Measurements from ENCODE around the gene HSD17B10. TPM values are rescaled to one million over a fixed set of nuclear protein-coding genes. Genes with fewer than 3 reads are reported as not detected.

The HSD17B10 gene
- total and polyA plus RNA-seq, 4 experiments from 2014 or later = 32.6 to 128 (median 79.7) TPM

DNA sequence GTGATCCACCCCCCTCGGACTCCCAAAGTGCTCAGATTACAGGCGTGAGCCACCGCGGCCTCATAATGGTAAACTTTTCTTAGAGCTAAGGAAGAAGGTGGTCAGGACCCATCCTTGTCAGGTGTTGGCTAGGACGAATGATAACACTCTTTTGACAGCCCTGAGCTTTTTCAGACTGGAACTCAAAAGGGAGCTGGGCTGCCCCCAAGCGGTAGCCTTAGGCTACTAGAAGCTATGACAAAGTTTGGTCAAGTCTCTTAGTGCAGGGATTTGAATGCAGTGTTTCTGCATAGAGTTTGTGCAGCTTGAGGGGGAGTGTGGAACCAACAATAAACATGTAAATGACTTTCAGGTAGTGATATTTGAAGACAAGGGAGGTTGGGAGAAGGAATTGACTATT is 11.8 kb upstream of the HSD17B10 start:
- Mint-ChIP-seq H3K9me3 (no peaks in the 10 kb centered on the region), H3K4me1 (peaks cover 0 to 14% (median 1%) of the 10 kb centered on the region in 4 donors), H3K27ac (no peak overlapping the region), H3K4me3 (no peak overlapping the region), H3K27me3 (no peaks in the 10 kb centered on the region), H3K36me3 (no peaks in the 10 kb centered on the region)
- no peak overlapping the region for H3K4me3 ChIP-seq (ENCODE audit: low read length in 2 of 2)
- peak; percentile 27 to 43 (median 36) for DNase-seq
- ChIA-PET CTCF (ENCODE audit: partially characterized antibody) (interaction anchor here (0.6 to 3.3 kb wide), 10 partner anchors 10 to 235 kb away, joined by 3 to 26 read pairs (median 3); partner anchors contain the start of genes RIBC1 and SMC1A), POLR2A (ENCODE audit: partially characterized antibody) (interaction anchor here (1.1 kb wide), 1 partner anchor 24 kb away, joined by 5 read pairs; the partner anchor contains the start of genes RIBC1 and SMC1A)
- H3K27me3 ChIP-seq (ENCODE audit: insufficient read depth, low read length) = no peaks in the 10 kb centered on the region
- no peaks in the 10 kb centered on the region for H3K4me1 ChIP-seq (ENCODE audit: insufficient read depth, low read length)
- H3K36me3 ChIP-seq (ENCODE audit: insufficient read depth, low read length) = no peaks in the 10 kb centered on the region
- no peak overlapping the region for H3K27ac ChIP-seq (ENCODE audit: low read depth, low read length)
- H3K9me3 ChIP-seq (ENCODE audit: control insufficient read depth in 1 of 2, low read length in 2 of 2) = no peaks in the 10 kb centered on the region
- intact Hi-C loops (cut with micrococcal nuclease) = loop anchor here (1.0 kb wide), 2 partner anchors 129 to 162 kb away; no protein-coding TSS in a partner anchor

- Histone ChIP-seq H3K4me3 (ENCODE audit: low read length in 2 of 2) (peak overlapping the region in 1 of 2 donors; percentile 59), H3K27ac (ENCODE audit: low read depth, low read length) (peak overlapping the region; percentile 3), H3K27me3 (ENCODE audit: insufficient read depth, low read length) (no peaks in the 10 kb centered on the region), H3K36me3 (ENCODE audit: insufficient read depth, low read length) (no peaks in the 10 kb centered on the region), H3K9me3 (ENCODE audit: control insufficient read depth in 1 of 2, low read length in 2 of 2) (no peaks in the 10 kb centered on the region), H3K4me1 (ENCODE audit: insufficient read depth, low read length) (no peaks in the 10 kb centered on the region)
- Mint-ChIP-seq H3K27ac (peak overlapping the region in 3 of 7 donors; percentile 35 to 79 (median 52)), H3K36me3 (no peaks in the 10 kb centered on the region), H3K4me1 (peaks cover 3 to 18% (median 4%) of the 10 kb centered on the region in 4 donors), H3K4me3 (peak overlapping the region in 6 of 8 donors; percentile 17 to 89 (median 84)), H3K9me3 (no peaks in the 10 kb centered on the region), H3K27me3 (peaks cover 0 to 2% of the 10 kb centered on the region in 2 donors)
- CTCF ChIA-PET (ENCODE audit: partially characterized antibody) = interaction anchor here (0.6 kb wide), 1 partner anchor 125 kb away, joined by 3 read pairs; no protein-coding TSS in a partner anchor
- intact Hi-C loops (cut with micrococcal nuclease) = no loop called here
- POLR2A ChIA-PET (ENCODE audit: partially characterized antibody) = interaction anchor here (1.8 kb wide), 1 partner anchor 20 kb away, joined by 5 read pairs; the partner anchor contains the start of genes RIBC1 and SMC1A
- DNase-seq = no peak
These were observed 8.1 kb upstream of the HSD17B10 start for GRCh38 chrX:53442322-53442631.

DNA sequence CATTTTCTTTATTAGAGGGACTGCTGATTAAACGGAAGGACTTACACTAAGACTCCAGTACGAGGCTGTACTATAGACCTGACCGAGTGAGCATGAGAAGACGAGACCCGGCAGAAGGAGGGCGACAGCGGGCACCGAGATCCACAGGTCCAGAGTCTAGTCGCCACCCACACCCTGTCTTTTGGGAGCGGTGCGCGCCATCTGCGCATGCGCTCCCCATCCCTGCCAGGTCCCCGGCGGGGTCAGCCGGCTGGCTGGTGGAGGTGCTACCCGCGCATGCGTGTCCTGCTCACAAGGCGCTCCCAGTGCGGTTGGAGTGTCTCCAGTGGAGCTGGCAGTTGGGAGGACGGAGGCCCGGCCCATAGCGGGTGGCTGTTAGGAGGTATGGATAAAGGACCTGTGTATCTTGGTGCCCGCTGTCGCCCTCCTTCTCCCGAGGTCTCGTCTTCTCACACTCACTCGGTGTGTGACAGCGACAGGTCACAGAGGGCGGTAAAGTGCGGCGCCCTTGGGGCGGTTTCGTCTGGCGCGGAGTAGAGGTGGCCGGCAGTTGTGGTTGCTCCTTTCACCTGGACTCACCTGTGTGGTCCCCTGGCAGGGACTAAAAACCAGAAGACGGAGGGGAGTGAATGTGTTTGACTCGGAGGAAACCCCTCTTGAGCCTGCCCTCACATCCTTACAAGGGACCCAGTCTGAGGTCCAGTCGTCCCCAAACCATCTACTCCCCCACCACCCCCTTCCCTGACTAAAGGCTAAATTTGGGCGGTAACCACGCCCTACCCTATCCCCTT is 7.6 kb upstream of the HSD17B10 start:
- Mint-ChIP-seq H3K4me3 (peak overlapping the region; percentile 79 to 89 (median 84)), H3K36me3 (no peaks in the 10 kb centered on the region), H3K27ac (peak overlapping the region in 6 of 7 donors; percentile 9 to 78 (median 76)), H3K9me3 (no peaks in the 10 kb centered on the region), H3K4me1 (peaks cover 3 to 18% (median 4%) of the 10 kb centered on the region in 4 donors), H3K27me3 (peaks cover 0 to 2% of the 10 kb centered on the region in 2 donors)
- intact Hi-C loops (cut with micrococcal nuclease) = no loop called here
- Histone ChIP-seq H3K9me3 (ENCODE audit: control insufficient read depth in 1 of 2, low read length in 2 of 2) (no peaks in the 10 kb centered on the region), H3K27ac (ENCODE audit: low read depth, low read length) (peak overlapping the region; percentile 3), H3K27me3 (ENCODE audit: insufficient read depth, low read length) (no peaks in the 10 kb centered on the region), H3K36me3 (ENCODE audit: insufficient read depth, low read length) (no peaks in the 10 kb centered on the region), H3K4me1 (ENCODE audit: insufficient read depth, low read length) (no peaks in the 10 kb centered on the region), H3K4me3 (ENCODE audit: low read length in 2 of 2) (peak overlapping the region; percentile 23 to 59)
- DNase-seq = peak; percentile 64 to 73 (median 70)
- CTCF ChIA-PET (ENCODE audit: partially characterized antibody) = interaction anchor here (0.6 kb wide), 1 partner anchor 124 kb away, joined by 3 read pairs; no protein-coding TSS in a partner anchor
- POLR2A ChIA-PET (ENCODE audit: partially characterized antibody) = interaction anchor here (1.8 kb wide), 1 partner anchor 19 kb away, joined by 5 read pairs; the partner anchor contains the start of genes RIBC1 and SMC1A

DNA sequence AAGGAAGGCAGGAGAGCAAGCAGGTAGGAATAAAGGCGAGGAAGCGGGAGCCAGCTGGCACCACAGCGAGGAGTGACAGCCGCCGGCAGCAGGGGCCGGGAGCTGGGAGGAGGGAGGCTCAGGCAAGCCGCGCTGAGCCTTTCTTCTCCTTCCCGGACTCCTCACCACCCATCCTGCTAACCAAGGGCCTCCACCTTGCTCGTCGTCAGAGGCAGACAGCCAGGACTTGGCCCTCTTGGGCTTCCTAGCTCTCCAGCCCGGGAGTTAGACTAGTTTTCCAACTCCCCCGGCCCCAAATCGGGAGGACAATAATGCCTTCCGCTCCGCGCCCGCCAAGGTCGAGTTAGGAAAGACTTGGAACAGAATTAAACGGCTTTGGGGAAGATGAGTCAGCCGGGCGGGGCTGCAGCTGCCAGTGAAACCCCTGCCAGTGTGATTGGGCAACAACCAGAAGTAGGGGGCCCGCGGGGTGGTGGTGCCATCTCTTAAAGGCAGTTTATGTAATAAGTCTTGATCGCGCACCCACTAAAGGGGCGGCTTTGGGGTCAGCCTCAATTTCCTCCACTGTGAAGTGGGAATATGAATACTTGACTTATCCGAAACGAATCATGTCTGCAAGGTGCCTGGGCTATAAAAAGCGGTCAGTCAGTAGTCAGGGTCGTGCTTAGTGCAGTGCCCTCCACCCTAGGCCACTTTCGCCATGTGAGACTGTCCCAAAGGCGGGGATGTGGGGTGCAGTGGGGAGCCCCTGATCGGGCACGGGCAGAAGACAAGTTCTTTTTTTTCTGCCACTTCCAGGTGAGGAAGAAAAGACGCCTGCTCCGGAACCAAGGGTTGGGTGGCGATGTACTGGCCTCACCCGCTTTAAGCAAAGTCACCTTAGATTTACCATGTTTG is 6.7 kb upstream of the HSD17B10 start:
- H3K27ac ChIP-seq (ENCODE audit: low read depth, low read length) = no peak overlapping the region
- peaks cover 0 to 2% of the 10 kb centered on the region in 2 donors for H3K27me3 Mint-ChIP-seq
- H3K27ac Mint-ChIP-seq = peak overlapping the region in 5 of 7 donors; percentile 9 to 78 (median 72)
- H3K4me1 ChIP-seq (ENCODE audit: insufficient read depth, low read length) = no peaks in the 10 kb centered on the region
- H3K27me3 ChIP-seq (ENCODE audit: insufficient read depth, low read length) = no peaks in the 10 kb centered on the region
- no peaks in the 10 kb centered on the region for H3K36me3 Mint-ChIP-seq
- CTCF ChIA-PET (ENCODE audit: partially characterized antibody) = no interaction called here
- peaks cover 3 to 21% (median 6%) of the 10 kb centered on the region in 4 donors for H3K4me1 Mint-ChIP-seq
- peak in 1 of 5 donors; percentile 36 for DNase-seq
- no peaks in the 10 kb centered on the region for H3K36me3 ChIP-seq (ENCODE audit: insufficient read depth, low read length)
- H3K9me3 ChIP-seq (ENCODE audit: control insufficient read depth in 1 of 2, low read length in 2 of 2) = no peaks in the 10 kb centered on the region
- intact Hi-C loops (cut with micrococcal nuclease) = no loop called here
- H3K4me3 ChIP-seq (ENCODE audit: low read length in 2 of 2) = peak overlapping the region in 1 of 2 donors; percentile 59
- H3K9me3 Mint-ChIP-seq = no peaks in the 10 kb centered on the region
- H3K4me3 Mint-ChIP-seq = peak overlapping the region; percentile 79 to 89 (median 84)
- POLR2A ChIA-PET (ENCODE audit: partially characterized antibody) = interaction anchor here (1.8 kb wide), 1 partner anchor 19 kb away, joined by 5 read pairs; the partner anchor contains the start of genes RIBC1 and SMC1A

GRCh38 chrX:53440101-53440500 is 5.9 kb upstream of the HSD17B10 start:
- H3K27ac ChIP-seq (ENCODE audit: low read depth, low read length) = no peak overlapping the region
- H3K4me1 Mint-ChIP-seq = peaks cover 4 to 21% (median 7%) of the 10 kb centered on the region in 4 donors
- intact Hi-C loops (cut with micrococcal nuclease) = no loop called here
- H3K9me3 ChIP-seq (ENCODE audit: control insufficient read depth in 1 of 2, low read length in 2 of 2) = no peaks in the 10 kb centered on the region
- no peaks in the 10 kb centered on the region for H3K36me3 Mint-ChIP-seq
- peaks cover 0 to 2% of the 10 kb centered on the region in 2 donors for H3K27me3 Mint-ChIP-seq
- no peaks in the 10 kb centered on the region for H3K27me3 ChIP-seq (ENCODE audit: insufficient read depth, low read length)
- no peaks in the 10 kb centered on the region for H3K9me3 Mint-ChIP-seq
- H3K4me1 ChIP-seq (ENCODE audit: insufficient read depth, low read length) = peaks cover 2% of the 10 kb centered on the region
- CTCF ChIA-PET (ENCODE audit: partially characterized antibody) = no interaction called here
- H3K4me3 ChIP-seq (ENCODE audit: low read length in 2 of 2) = no peak overlapping the region
- H3K36me3 ChIP-seq (ENCODE audit: insufficient read depth, low read length) = no peaks in the 10 kb centered on the region
- POLR2A ChIA-PET (ENCODE audit: partially characterized antibody) = no interaction called here
- peak overlapping the region in 1 of 7 donors; percentile 65 for H3K27ac Mint-ChIP-seq
- no peak for DNase-seq
- peak overlapping the region in 6 of 8 donors; percentile 4 to 76 (median 46) for H3K4me3 Mint-ChIP-seq

DNA sequence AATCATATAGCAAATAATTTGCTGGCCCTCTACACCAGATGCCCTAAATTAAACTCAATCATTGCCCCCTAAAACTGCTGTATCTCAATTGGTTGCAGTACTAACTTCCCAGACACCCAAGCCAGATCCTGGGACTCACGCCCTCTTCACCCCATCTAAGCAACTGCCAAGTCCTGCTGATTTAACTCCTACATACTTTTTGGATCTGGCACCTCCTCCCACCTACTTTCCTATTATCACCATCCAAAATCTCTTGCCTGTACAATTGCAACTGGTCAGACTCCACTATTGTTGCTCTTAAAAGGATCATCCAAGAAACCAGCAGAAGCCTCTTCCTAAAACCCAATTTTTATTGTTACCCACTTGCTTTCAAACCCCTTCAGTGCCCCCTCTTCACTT is 4.7 kb upstream of the HSD17B10 start:
- intact Hi-C loops (cut with micrococcal nuclease) = no loop called here
- DNase-seq = no peak
- Mint-ChIP-seq H3K27ac (peak overlapping the region in 1 of 7 donors; percentile 2), H3K36me3 (peaks cover 0 to 3% of the 10 kb centered on the region in 2 donors), H3K27me3 (peaks cover 0 to 2% of the 10 kb centered on the region in 2 donors), H3K4me3 (peak overlapping the region in 1 of 8 donors; percentile 1), H3K4me1 (peaks cover 10 to 33% (median 17%) of the 10 kb centered on the region in 4 donors), H3K9me3 (no peaks in the 10 kb centered on the region)
- ChIA-PET CTCF (ENCODE audit: partially characterized antibody) (interaction anchor here (0.5 to 5.3 kb wide), 3 partner anchors 13 to 126 kb away, joined by 3 to 38 read pairs (median 4); no protein-coding TSS in a partner anchor), POLR2A (ENCODE audit: partially characterized antibody) (no interaction called here)
- Histone ChIP-seq H3K27me3 (ENCODE audit: insufficient read depth, low read length) (no peaks in the 10 kb centered on the region), H3K4me1 (ENCODE audit: insufficient read depth, low read length) (peaks cover 9% of the 10 kb centered on the region), H3K4me3 (ENCODE audit: low read length in 2 of 2) (no peak overlapping the region), H3K36me3 (ENCODE audit: insufficient read depth, low read length) (no peaks in the 10 kb centered on the region), H3K27ac (ENCODE audit: low read depth, low read length) (no peak overlapping the region), H3K9me3 (ENCODE audit: control insufficient read depth in 1 of 2, low read length in 2 of 2) (no peaks in the 10 kb centered on the region)
